Measurements from ENCODE around the gene DPP4. TPM values are rescaled to one million over a fixed set of nuclear protein-coding genes. Genes with fewer than 3 reads are reported as not detected.

Gene DPP4
- total and polyA plus RNA-seq, 12 donors = 1.1 to 8.3 (median 4.1) TPM

DNA sequence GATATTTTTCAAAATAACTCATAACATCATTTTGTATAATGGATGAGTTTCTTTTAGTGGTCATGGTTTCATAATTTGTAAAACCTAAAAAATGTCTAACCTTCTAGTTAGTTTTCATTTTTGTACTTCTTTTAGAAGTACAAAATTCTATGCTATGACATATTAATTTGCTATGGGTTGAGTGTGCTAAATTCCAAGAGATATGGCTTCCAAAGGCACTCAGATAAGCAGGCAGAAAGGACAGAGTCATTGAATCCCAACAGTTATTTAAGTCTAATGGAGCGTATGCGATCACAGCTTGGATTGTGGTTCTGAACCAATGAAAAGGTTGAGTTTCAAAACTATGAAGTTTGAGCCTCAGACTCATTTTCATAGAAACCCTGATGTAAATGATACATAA lies 41.1 kb upstream of the DPP4 start:
- DNase-seq (no peak), ATAC-seq (no peak)
- H3K36me3 ChIP-seq = no peaks in the 10 kb centered on the region
- TF ChIP-seq, protein P1, sequence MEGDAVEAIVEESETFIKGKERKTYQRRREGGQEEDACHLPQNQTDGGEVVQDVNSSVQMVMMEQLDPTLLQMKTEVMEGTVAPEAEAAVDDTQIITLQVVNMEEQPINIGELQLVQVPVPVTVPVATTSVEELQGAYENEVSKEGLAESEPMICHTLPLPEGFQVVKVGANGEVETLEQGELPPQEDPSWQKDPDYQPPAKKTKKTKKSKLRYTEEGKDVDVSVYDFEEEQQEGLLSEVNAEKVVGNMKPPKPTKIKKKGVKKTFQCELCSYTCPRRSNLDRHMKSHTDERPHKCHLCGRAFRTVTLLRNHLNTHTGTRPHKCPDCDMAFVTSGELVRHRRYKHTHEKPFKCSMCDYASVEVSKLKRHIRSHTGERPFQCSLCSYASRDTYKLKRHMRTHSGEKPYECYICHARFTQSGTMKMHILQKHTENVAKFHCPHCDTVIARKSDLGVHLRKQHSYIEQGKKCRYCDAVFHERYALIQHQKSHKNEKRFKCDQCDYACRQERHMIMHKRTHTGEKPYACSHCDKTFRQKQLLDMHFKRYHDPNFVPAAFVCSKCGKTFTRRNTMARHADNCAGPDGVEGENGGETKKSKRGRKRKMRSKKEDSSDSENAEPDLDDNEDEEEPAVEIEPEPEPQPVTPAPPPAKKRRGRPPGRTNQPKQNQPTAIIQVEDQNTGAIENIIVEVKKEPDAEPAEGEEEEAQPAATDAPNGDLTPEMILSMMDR (IDR thresholded peaks at IDR 0.05) = no peak
- H3K27ac ChIP-seq = no peak overlapping the region
- peaks cover 0 to 9% (median 0%) of the 10 kb centered on the region in 11 donors for H3K9me3 ChIP-seq
- intact Hi-C loops (cut with DNase I) = loop anchor here in 2 of 10 donors (5.0 kb wide), 2 partner anchors 38 to 43 kb away; partner anchors contain the start of gene DPP4 (in 1 of the 2)
- 99 to 100% methylated on average over 2 of the region's 2 CpGs for WGBS, 2 donors
- no peak overlapping the region for H3K4me3 ChIP-seq
- no peaks in the 10 kb centered on the region for H3K27me3 ChIP-seq
- H3K4me1 ChIP-seq = peaks cover 3 to 51% (median 19%) of the 10 kb centered on the region in 9 donors

DNA sequence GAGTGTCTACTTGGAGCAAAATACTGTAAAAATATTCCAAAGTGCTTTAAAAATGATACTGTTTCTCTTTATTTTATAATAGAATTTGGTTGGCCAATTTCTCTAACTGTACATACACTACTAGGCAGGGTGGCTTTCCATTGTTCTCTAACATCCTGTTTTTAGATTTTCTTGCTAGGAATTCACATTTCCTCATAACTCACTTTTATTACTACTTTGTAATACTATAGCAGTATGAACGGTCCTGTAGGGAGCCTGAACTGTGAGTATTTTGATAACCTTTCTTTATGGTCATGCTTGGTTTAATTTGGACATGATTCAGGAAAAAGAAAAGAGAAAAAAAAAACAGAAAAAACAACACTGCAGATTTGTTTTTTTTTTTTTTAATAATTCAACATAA lies 40.3 kb upstream of the DPP4 start:
- ATAC-seq (peak in 2 of 8 donors; percentile 34 to 45), DNase-seq (no peak)
- intact Hi-C loops (cut with DNase I) = loop anchor here in 2 of 10 donors (5.0 kb wide), 2 partner anchors 82 to 92 kb away; no protein-coding TSS in a partner anchor
- 16 to 43% methylated on average over 1 of the region's 1 CpG for WGBS, 2 donors
- H3K9me3 ChIP-seq = peaks cover 0 to 9% (median 0%) of the 10 kb centered on the region in 11 donors
- H3K4me1 ChIP-seq = peaks cover 3 to 50% (median 19%) of the 10 kb centered on the region in 9 donors
- no peaks in the 10 kb centered on the region for H3K36me3 ChIP-seq
- no peak overlapping the region for H3K4me3 ChIP-seq
- no peaks in the 10 kb centered on the region for H3K27me3 ChIP-seq
- H3K27ac ChIP-seq = peak overlapping the region in 3 of 10 donors; percentile 31 to 51 (median 39)
- TF ChIP-seq, protein P1 (IDR thresholded peaks at IDR 0.05) = no peak

DNA sequence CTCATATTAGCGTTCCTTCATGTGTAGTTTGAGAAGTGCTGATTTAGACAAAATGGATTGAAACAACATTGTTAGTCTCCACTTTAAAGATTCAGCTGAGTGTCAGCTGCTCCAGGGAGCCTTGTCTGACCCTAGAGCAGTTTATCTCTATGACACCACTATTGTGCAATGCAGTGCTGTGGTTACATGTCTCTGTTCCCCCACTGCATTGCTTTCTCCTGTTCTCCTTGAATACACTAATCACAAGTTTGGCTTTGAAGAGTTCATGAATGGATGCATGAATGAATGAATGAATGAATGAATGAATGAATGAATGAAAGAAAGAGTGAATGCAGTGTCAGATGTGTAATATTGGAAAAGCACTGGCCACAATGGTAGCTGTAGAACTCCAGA lies 39.8 kb upstream of the DPP4 start:
- intact Hi-C loops (cut with DNase I) = loop anchor here in 2 of 10 donors (5.0 kb wide), 2 partner anchors 81 to 91 kb away; no protein-coding TSS in a partner anchor
- H3K36me3 ChIP-seq = no peaks in the 10 kb centered on the region
- no peaks in the 10 kb centered on the region for H3K27me3 ChIP-seq
- H3K27ac ChIP-seq = peak overlapping the region in 3 of 10 donors; percentile 31 to 51 (median 39)
- peaks cover 0 to 9% (median 0%) of the 10 kb centered on the region in 11 donors for H3K9me3 ChIP-seq
- 64 to 67% methylated on average over 1 of the region's 1 CpG for WGBS, 2 donors
- peaks cover 3 to 45% (median 17%) of the 10 kb centered on the region in 9 donors for H3K4me1 ChIP-seq
- ATAC-seq = peak; percentile 73 to 97 (median 90)
- TF ChIP-seq, protein P1 (IDR thresholded peaks at IDR 0.05) = no peak
- DNase-seq = peak in 1 of 2 donors; percentile 37
- H3K4me3 ChIP-seq = no peak overlapping the region

DNA sequence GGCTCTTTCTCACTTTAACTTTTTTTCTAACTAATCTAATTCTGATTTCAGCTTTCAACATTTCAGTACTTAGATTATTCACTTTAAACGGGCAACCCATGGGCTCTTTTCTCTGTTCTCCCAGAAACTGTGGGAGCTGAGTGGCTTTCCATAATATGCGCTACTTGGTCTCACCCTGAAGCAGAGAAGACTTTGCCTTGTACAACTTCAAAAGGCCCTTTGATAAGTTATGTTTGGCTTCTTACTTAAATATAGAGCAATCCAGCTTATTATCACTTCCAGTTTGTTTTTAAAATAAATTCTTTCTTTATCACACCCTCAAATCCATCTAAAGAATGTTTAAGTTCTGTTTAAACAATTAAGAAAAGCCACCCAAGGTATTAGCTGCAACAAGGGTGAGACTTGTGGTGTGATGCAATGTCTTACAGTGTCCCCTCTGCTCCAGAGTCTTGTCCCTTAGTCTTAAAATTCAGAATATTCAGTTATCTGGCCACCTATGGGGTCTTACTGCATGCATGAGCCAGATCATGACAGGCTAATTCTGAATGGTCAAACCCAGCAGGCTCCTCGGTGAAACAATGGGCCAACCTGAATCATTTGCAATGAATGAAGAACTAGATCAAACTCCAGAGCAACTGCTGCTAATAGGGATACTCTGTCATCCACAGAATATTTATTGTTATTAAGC lies 39.2 kb upstream of the DPP4 start:
- no peaks in the 10 kb centered on the region for H3K27me3 ChIP-seq
- H3K4me3 ChIP-seq = no peak overlapping the region
- H3K36me3 ChIP-seq = no peaks in the 10 kb centered on the region
- TF ChIP-seq, protein P1 (IDR thresholded peaks at IDR 0.05) = no peak
- DNase-seq = no peak
- ATAC-seq = peak in 4 of 8 donors; percentile 10 to 36 (median 22)
- H3K9me3 ChIP-seq = peaks cover 0 to 9% (median 0%) of the 10 kb centered on the region in 11 donors
- peaks cover 3 to 40% (median 16%) of the 10 kb centered on the region in 9 donors for H3K4me1 ChIP-seq
- peak overlapping the region in 3 of 10 donors; percentile 31 to 51 (median 39) for H3K27ac ChIP-seq
- intact Hi-C loops (cut with DNase I) = loop anchor here in 2 of 10 donors (5.0 kb wide), 2 partner anchors 81 to 91 kb away; no protein-coding TSS in a partner anchor
- 70 to 75% methylated on average over 3 of the region's 3 CpGs for WGBS, 2 donors
